Esophagus squamous epithelium (tissue), 5 donors: ENCODE measurements around the gene PRSS48. TPM values are rescaled to one million over a fixed set of nuclear protein-coding genes. Genes with fewer than 3 reads are reported as not detected.

ENCODE experiments used
- DNase-seq: peaks from one replicate; lab custom pipeline; 2025; lab: John Stamatoyannopoulos, UW
- H3K27ac ChIP-seq, 4 donors: fragments of 200-600 bp; sonication (generic); one replicate each; pipeline ENCODE4 v1.5.1; 2016 to 2019; ENCODE audit warnings: mild to moderate bottlenecking in 1 of 4
- H3K27me3 ChIP-seq, 4 donors: fragments of 200-600 bp; sonication (generic); 1 replicate in 3 of 4; 2 replicates in 1 of 4; pipeline versions ENCODE4 v1.5.1 to v1.6.0; 2017 to 2021; ENCODE audit warnings: antibody characterized with exemption in 1 of 4
- H3K36me3 ChIP-seq, 3 donors: fragments of 200-600 bp; sonication (generic); one replicate each; pipeline ENCODE4 v1.5.1; 2016 to 2019
- H3K4me1 ChIP-seq, 3 donors: fragments of 200-600 bp; sonication (generic); one replicate each; pipeline ENCODE4 v1.5.1; 2017 to 2019
- H3K4me3 ChIP-seq, 4 donors: fragments of 200-600 bp; sonication (generic); 1 replicate in 3 of 4; 2 replicates in 1 of 4; pipeline ENCODE4 v1.5.1; 2016 to 2019; ENCODE audit warnings: mild to moderate bottlenecking in 2 of 4, moderate library complexity in 1 of 4
- H3K9me3 ChIP-seq, 3 donors: fragments of 200-600 bp; sonication (generic); one replicate each; pipeline ENCODE4 v1.5.1; 2016 to 2019
- CTCF ChIP-seq, 6 experiments: fragments of 450-650 bp in 4 of 6; fragments of 200-600 bp in 2 of 6; sonication (generic) in 2 of 6; IDR thresholded peaks; one replicate each; pipeline ENCODE4 v1.5.1; 2016 to 2019; ENCODE audit warnings: antibody characterized with exemption in 6 of 6, mild to moderate bottlenecking in 4 of 6, moderate library complexity in 4 of 6
- POLR2A ChIP-seq, 4 donors: fragments of 450-650 bp; IDR thresholded peaks; one replicate each; pipeline ENCODE4 v1.6.1; 2017; ENCODE audit warnings: antibody characterized with exemption in 4 of 4, mild to moderate bottlenecking in 4 of 4, moderate library complexity in 3 of 4
- WGBS, 2 donors: methylation state at CpG; one replicate each; pipeline ENCODE4 v1.1.5; 2018; 5-methylcytosine and 5-hydroxymethylcytosine counted together
- intact Hi-C: fragments of 100-400 bp; cut with DNase I; formaldehyde crosslinking; loops from one replicate; pipeline ENCODE4 v1.15.0; 2022
- total RNA-seq, 4 donors: library from RNA; depleted of rRNA; stranded (reverse); fragments of >200 nt; gene quantifications; one replicate each; pipeline ENCODE4 v1.1.0, GENCODE V29; 2016
- donor health status: DM: yes; HTN: yes; CAD: no.

Gene PRSS48
- total RNA-seq, 4 donors from 2014 or later, result not detected

DNA sequence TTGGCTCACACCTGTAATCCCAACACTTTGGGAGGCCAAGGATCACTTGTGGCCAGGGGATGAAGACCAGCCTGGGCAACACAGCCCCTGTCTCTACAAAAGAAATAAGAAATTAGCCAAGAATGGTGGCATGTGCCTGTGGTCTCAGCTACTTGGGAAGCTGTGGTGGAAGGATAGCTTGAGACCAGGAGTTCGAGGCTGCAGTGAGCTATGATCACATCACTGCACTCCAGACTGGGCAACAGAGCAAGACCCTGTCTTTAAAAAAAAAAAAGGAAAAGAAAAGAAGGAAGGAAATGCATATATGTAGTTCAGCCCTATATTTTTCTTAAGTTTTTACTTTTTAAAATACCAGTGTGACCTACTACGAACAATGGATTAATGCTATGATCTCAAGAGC, 15.1 kb downstream of the PRSS48 start:
- H3K36me3 ChIP-seq, result peaks cover 0 to 4% (median 0%) of the 10 kb centered on the region in 3 donors
- no peak overlapping the region for H3K27ac ChIP-seq
- H3K9me3 ChIP-seq, result no peaks in the 10 kb centered on the region
- no peak for TF ChIP-seq POLR2A (IDR thresholded peaks at IDR 0.05)
- no peak for TF ChIP-seq CTCF (IDR thresholded peaks at IDR 0.05)
- no peak overlapping the region for H3K4me3 ChIP-seq
- H3K4me1 ChIP-seq, result no peaks in the 10 kb centered on the region
- H3K27me3 ChIP-seq, result no peaks in the 10 kb centered on the region
- DNase-seq, result no peak
- intact Hi-C loops, result no loop called here
- WGBS, 2 donors, result 92 to 94% methylated on average over 2 of the region's 2 CpGs

GRCh38 chr4:151294833-151295496, 18.0 kb downstream of the PRSS48 start:
- peaks cover 0 to 4% (median 0%) of the 10 kb centered on the region in 3 donors for H3K36me3 ChIP-seq
- H3K27me3 ChIP-seq, result no peaks in the 10 kb centered on the region
- DNase-seq, result no peak
- TF ChIP-seq CTCF (IDR thresholded peaks at IDR 0.05) (no peak), POLR2A (IDR thresholded peaks at IDR 0.05) (no peak)
- WGBS, 2 donors, result 90 to 92% methylated on average over 5 of the region's 5 CpGs
- no peak overlapping the region for H3K27ac ChIP-seq
- H3K4me1 ChIP-seq, result no peaks in the 10 kb centered on the region
- intact Hi-C loops, result no loop called here
- no peak overlapping the region for H3K4me3 ChIP-seq
- no peaks in the 10 kb centered on the region for H3K9me3 ChIP-seq

DNA sequence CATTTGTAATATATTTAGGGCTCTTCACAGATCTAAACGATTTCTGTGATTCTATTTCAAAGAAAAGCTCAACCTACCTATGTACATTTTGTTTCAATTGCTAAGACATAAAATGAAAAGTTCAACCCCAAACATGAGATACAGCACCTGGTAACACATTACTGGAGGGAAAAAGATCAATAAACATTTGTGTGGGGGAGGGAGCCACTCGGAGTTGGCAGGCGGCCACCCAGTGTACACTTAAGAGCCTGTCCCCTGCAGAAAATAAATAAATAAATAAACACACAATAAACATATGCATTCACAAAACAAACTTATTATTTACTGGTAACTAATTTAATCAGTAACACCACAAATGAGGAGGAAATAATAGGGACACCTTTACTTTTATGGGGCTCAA, 19.3 kb downstream of the PRSS48 start:
- peaks cover 0 to 4% (median 0%) of the 10 kb centered on the region in 3 donors for H3K36me3 ChIP-seq
- no peak for DNase-seq
- H3K9me3 ChIP-seq, result no peaks in the 10 kb centered on the region
- H3K27ac ChIP-seq, result no peak overlapping the region
- 71 to 76% methylated on average over 3 of the region's 3 CpGs for WGBS, 2 donors
- intact Hi-C loops, result no loop called here
- H3K27me3 ChIP-seq, result no peaks in the 10 kb centered on the region
- no peak overlapping the region for H3K4me3 ChIP-seq
- no peaks in the 10 kb centered on the region for H3K4me1 ChIP-seq
- TF ChIP-seq CTCF (IDR thresholded peaks at IDR 0.05) (no peak), POLR2A (IDR thresholded peaks at IDR 0.05) (no peak)

- no peaks in the 10 kb centered on the region for H3K9me3 ChIP-seq
- intact Hi-C loops, result no loop called here
- H3K4me3 ChIP-seq, result no peak overlapping the region
- DNase-seq, result no peak
- H3K4me1 ChIP-seq, result no peaks in the 10 kb centered on the region
- no peaks in the 10 kb centered on the region for H3K27me3 ChIP-seq
- no peak overlapping the region for H3K27ac ChIP-seq
- peaks cover 0 to 4% (median 0%) of the 10 kb centered on the region in 3 donors for H3K36me3 ChIP-seq
- TF ChIP-seq CTCF (IDR thresholded peaks at IDR 0.05) (no peak), POLR2A (IDR thresholded peaks at IDR 0.05) (no peak)
These were observed 20.2 kb downstream of the PRSS48 start for GRCh38 chr4:151297170-151297569.

DNA sequence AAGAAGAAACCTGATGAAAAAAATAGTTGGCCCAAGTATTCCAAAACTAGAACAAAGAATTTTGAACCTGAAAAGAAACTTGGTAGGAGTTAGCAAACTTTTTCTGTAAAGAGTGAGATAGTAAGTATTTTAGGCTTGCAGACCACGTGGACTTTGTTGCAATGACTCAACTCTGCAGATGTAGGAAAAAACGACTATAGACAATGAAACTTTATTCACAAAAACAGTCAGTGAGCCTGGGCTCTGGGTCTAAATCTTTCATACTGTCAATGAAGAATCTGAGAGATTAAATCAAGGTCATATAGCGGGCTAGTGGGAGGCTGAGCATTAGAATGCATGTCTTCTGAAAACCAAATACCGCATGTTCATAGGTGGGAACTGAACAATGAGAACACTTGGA, 25.5 kb downstream of the PRSS48 start:
- no peaks in the 10 kb centered on the region for H3K27me3 ChIP-seq
- TF ChIP-seq CTCF (IDR thresholded peaks at IDR 0.05), result no peak
- no peak for TF ChIP-seq POLR2A (IDR thresholded peaks at IDR 0.05)
- H3K36me3 ChIP-seq, result no peaks in the 10 kb centered on the region
- intact Hi-C loops, result no loop called here
- H3K9me3 ChIP-seq, result no peaks in the 10 kb centered on the region
- peaks cover 0 to 26% (median 4%) of the 10 kb centered on the region in 3 donors for H3K4me1 ChIP-seq
- DNase-seq, result no peak
- no peak overlapping the region for H3K4me3 ChIP-seq
- 62 to 71% methylated on average over 4 of the region's 4 CpGs for WGBS, 2 donors
- no peak overlapping the region for H3K27ac ChIP-seq
